Globus pallidus (tissue), 1 donor: ENCODE results near the gene KANK3.
"Not testable (repeated sequence)": the region's sequence is repeated elsewhere in the genome, so short reads cannot be mapped to it uniquely, and the experiment has no call there.

Experiments used
- DNase-seq: peaks from one replicate; pipeline ENCODE4 v3.0.0-alpha.2; 2015; ENCODE audit warnings: low spot score

KANK3 gene

DNA sequence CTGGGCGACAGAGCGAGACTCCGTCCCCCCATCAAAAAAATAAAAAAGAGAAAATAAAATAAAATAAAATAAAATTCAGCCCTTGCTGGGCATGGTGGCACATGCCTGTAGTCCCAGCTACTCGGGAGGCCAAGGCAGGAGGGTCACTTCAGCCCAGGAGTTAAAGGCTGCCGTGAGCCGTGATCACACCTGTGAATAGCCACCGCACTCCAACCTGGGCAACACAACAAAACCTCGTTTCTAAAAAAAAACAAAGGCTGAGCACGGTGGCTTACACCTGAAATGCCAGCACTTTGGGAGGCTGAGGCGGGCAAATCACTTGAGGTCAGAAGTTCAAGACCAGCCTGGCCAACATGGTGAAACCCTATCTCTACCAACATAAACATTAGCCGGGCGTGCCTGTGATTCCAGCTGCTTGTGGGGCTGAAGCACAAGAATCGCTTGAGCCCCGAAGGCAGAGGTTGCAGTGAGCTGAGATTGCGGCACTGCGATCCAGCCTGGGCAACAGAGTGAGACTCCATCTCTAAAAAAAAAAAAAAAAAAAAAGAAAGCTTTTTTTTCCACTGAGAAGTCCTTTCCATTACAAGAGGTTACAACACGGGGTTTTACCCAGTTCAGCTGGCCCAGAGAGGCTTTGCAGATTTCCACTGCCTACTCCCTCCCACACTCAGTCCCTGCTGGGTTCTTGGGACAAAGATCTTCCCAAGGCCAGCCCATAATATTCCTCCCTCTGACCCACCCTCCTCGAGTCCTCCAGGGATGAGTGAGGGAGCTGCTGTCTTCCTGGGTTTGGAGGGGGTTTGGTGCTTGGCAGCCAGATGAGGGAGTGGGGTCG is 27.3 kb upstream of the KANK3 start:
- peak; percentile 35 for DNase-seq

DNA sequence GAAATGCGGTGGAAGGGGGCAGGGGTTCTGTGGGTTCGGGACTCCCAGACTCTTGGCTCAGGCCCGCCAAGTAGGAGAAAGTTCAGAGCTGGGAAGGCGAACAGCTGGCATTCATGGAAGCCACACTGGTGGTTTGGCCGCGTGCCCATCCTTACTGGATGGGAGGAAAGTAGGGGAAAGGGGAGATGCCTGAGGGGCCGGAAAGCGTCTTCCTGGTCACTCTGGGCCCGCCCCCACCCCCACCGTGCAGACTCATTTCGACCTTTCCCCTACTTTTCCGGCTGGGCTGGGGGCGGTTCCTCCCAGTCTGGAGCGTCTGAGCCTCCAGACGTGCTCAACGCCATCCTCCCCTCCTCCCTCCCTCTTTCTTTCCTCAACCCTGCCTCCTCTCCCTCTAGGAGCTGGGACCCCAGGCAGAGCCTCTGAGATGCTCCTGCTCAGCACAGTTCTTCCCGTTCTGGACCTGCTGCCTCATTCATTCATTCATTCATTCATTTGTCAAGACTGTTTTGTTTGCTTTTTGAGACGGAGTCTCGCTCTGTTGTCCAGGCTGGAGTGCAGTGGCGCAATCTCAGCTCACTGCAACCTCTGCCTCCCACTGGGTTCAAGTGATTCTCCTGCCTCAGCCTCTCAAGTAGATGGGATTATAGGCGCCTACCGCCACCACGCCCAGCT is 24.4 kb upstream of the KANK3 start:
- DNase-seq, result peak; percentile 80

DNA sequence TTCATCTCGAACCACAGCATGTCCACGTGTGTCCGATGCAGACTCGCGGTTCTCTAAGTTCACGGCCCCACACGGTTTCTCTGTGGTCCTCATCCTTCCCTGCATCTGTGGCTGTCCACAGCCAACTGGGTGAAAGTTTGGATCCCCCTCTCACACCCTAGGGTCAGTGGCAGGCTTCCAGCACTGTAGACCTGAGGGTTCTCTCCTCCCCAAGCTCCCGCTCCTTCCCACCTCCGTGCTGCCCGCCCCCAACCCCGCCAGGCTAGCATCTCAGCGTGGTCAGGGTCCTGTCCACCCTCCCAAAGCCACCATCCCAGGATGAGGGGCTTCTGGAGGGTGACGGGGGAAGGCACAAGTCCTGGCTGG is 23.9 kb upstream of the KANK3 start:
- DNase-seq, result no peak

DNA sequence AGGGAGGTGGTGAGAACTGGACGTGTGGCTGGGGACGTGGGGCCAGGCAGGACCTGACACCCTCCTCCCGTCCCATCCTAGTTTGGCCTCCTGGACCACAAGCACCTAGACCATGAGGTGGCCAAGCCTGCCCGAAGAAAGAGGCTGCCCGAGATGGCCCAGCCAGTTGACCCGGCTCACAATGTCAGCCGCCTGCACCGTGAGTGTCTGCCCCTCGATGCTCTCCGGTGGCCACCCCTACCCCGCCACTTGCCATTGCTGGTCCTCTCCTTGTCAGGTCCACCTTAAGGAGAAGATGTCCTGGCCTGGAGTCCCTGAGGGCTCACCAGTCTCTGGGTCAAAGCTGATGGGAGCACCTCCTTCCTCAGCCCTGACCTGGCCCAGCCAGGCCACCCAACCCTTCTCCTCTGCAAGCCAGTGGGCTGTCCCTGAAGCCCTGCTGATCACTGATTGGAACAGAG is 23.1 kb upstream of the KANK3 start:
- DNase-seq, result peak; percentile 10

DNA sequence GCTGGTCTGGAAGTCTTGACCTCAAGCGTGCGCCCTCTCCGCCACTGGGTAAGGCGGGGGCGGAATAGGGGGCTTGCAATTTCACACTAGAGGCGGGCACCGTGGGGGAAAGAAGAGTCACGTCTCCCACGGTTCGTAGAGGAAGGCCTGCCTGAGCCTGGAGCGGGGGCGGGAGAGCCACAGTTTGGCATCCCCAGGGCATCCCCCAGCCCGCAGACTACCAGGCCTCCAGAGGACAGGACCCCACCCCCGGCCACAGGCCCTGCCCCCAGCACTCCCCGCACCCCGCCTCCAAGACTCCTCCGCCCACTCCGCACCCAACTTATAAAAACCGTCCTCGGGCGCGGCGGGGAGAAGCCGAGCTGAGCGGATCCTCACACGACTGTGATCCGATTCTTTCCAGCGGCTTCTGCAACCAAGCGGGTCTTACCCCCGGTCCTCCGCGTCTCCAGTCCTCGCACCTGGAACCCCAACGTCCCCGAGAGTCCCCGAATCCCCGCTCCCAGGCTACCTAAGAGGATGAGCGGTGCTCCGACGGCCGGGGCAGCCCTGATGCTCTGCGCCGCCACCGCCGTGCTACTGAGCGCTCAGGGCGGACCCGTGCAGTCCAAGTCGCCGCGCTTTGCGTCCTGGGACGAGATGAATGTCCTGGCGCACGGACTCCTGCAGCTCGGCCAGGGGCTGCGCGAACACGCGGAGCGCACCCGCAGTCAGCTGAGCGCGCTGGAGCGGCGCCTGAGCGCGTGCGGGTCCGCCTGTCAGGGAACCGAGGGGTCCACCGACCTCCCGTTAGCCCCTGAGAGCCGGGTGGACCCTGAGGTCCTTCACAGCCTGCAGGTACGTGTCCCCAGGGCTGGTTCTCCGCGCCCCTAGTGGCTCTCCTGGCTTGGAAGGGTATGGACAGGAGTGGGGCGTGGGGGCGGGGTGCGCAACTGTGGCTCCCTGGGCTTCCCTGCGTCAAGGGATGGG is 21.0 kb upstream of the KANK3 start, which contains the start of gene ANGPTL4:
ANGPTL4 (plus strand) TSS at position 353 of the 969 bp plus-strand sequence; CDS start at position 520, 167 bp downstream.
- DNase-seq, result peak; percentile 61

DNA sequence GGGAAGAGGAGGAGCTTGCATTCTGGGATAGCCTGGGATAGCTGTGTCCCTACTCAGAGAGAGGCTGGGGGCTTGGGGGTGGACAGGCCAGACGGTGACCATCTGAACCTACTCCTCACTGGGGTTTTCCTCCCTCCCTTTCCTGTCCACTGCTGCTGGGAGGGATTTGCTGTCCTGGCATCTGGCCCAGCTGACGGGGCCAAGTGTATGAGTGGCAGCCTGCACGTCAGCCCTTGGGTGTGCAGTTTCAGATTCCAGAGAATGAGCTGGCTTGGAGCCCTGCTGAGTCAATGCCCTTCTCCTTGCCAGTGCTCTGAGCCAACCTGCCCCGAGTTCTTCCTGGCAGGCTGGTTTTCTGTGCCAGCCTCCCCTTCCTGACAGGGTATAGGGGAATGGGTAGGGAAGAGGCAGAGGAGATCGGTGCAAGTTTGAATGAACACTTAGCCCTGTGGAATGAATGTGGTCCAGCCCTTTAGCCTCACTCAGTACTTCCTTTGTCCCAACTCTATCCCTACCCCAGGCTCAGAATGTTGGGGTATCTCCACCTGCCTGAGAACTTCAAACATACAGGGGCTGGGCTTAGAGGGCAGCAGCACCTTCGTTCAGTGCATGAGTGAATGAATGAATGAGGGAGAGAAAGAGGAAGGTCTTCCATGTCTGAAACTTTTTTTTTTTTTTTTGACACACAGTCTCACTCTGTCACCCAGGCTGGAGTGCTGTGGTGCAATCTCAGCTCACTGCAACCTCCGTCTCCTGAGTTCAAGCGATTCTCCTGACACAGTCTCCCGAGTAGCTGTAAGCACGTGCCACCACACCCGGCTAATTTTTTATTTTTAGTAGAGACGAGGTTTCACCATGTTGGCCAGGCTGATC is 19.1 kb upstream of the KANK3 start:
- peak; percentile 83 for DNase-seq

DNA sequence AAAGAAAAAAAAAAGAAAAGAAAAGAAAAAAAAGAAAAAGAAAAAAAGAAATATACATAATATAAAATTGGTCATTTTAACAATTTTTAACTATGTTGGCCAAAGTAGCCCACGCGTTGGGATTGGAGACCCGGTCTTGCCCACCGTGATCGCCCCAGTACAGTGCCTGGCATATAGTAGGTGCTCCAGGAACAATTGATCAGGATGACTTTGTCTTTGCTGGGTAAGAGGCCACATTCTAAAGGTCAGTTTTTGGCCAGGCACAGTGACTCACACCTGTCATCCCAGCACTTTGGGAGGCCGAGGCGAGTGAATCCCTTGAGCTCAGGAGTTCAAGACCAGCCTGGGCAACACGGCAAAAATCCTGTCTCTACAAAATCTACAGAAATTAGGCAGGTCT is 17.1 kb upstream of the KANK3 start:
- DNase-seq, result no peak

DNA sequence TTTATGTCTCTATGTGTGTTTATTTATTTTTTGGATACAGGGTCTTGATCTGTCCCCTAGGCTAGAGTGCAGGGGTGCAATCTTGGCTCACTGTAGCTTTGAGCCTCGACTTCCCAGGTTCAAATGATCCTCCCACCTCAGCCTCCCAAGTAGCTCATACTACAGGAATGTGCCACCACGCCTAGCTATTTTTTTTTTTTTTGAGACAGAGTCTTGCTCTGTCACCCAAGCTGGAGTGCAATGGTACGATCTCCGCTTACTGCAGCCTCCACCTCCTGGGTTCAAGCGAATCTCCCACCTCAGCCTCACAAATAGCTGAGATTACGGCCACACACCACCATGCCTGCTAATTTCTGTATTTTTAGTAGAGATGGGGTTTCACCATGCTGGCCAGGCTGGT is 15.9 kb upstream of the KANK3 start:
- no peak for DNase-seq

DNA sequence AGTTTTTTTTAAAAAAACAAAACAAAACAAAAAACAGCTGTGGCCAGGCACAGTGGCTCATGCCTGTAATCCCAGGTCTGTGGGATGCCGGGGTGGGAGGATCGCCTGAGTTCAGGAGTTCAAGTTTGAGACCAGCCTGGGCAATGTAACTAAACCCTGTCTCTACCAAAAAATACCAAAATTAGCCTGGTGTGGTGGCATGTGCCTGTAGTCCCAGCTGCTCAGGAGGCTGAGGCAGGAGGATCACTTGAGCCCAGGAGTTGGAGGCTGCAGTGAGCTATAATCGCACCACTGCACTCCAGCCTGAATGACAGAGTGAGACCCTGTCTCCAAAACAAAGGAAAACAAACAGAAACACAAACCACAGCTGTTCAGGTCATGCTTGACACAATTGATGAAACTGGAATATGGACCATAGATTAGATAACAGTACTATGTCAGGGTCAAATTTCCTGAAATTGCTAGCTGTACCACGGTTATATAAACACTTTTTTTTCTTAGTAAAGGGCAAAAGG is 14.0 kb upstream of the KANK3 start:
- DNase-seq, result no peak

DNA sequence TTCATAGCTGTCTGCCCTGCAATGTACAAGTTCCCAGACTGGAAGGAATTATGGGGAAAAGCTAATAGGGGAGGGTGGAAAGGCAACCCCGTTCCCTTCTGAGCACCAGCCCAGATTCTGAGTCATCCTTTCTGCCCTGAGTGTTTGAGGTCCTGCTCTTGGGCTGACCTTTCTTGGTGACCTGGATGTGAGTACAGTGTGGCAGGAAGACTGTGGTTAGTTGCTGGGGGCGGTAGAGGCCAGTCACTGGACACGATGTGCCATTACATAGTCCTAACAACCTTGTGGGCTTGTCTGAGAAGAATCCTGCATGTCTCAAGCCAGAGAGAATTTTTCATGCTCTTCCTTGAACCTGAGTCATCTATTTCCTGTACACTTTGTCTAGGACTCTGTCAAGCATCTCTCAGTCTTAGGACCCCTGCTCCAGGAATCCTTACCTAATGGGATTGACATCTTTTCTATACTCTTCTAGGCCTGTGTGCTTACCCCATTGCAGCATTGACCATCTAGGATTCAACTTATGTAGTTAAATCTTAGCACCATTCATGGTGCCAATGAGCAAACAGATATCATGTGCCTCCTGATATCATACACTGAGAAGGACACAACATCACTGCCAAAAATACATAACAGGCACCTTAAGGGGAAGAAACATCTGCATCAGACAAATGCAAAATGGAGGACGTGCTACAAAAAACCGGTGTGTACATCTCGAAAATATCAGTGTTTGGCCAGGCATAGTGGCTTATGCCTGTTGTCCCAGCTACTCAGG is 12.8 kb upstream of the KANK3 start:
- no peak for DNase-seq

DNA sequence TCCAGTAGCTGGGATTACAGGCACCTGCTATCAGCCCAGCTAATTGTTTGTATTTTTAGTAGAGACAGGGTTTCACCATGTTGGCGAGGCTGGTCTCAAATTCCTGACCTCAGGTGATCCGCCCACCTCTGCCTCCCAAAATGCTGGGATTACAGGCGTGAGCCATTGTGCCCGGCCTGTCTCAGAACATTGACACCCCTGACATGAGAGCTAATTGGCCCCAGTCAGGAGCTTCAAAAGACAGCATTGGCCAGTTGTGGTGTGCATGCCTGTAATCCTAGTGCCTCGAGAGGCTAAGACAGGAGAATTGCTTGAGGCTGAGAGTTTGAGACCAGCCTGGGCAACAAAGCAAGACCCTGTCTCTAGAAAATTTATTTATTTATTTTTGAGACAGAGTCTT is 9.8 kb upstream of the KANK3 start:
- not testable (repeated sequence) for DNase-seq

DNA sequence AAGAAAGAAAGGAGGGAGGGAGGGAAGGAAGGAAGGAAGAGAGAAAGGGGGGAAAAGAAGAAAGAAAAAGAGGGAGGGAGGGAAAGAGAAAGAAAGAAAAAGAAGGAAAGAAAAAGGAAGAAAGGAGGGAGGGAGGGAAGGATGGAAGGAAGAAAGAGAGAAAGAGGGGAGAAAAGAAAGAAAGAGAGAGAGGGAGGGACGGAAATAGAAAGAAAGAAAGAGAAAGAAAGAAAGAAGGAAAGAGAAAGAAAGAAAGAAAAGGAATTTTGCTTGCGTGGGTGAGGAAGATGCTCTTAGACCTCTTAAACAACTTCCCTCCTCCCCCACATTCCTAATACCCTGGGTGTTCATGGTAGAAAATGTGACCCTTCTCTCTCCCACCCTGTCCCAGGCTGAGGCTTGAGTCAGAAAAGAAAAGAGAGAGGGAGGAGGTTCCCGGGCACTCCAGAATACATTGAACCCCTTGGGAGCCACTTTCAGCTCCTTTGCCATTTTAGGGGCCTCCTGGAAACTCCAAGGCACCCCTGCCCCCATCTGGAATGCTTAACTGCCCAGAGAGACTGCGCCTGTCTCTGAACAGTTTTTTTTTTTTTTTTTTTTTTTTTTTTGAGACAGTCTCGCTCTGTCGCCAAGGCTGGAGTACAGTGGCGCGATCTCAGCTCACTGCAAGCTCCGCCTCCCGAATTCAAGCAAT is 9.2 kb upstream of the KANK3 start:
- no peak for DNase-seq

DNA sequence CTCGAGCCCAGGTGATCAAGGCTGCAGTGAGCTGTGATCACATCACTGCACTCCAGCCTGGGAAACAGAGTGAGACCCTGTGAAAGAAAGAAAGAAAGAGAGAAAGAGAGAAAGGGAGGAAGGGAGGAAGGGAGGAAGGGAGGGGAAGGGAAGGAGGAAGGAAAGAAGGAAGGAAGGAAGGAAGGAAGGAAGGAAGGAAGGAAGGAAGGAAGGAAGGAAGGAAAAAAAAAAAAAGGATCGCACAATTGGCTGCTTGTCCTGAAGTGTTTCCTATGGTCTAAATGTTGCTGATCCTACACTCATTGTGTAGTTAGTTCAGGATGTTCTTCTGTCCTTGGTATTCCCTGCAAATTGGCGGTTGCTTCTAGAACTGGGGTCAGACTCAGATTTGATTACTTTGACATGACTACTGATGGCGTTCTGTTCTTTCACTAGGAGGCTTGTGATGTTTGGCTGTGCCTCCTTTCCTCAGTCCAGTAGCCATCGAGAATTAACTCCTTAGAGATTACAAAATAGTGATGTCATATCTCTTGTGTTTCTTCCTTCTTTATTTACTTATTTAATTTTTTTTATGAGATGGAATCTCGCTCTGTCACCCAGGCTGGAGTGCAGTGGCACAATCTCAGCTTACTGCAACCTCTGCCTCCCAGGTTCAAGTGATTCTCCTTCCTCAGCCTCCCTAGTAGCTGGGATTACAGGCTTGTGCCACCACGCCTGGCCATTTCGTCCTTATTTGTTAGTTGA is 6.7 kb upstream of the KANK3 start:
- not testable (repeated sequence) for DNase-seq

DNA sequence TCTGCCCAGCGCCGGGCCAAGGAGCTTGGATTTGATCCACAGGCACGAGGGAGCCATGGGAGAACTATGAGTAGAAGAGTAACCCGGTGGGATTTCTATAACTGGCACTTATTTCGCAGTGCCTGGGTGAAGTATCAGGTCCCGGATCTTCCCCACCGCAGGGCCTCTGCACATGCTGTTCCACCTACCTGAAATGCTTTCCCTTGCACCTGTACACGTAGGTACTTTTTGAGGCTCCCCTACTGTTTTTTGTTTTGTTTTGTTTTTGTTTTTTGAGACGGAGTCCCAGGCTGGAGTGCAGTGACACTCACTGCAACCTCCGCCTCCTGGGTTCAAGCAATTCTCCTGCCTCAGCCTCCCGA is 402 bp upstream of the KANK3 start:
- no peak for DNase-seq

DNA sequence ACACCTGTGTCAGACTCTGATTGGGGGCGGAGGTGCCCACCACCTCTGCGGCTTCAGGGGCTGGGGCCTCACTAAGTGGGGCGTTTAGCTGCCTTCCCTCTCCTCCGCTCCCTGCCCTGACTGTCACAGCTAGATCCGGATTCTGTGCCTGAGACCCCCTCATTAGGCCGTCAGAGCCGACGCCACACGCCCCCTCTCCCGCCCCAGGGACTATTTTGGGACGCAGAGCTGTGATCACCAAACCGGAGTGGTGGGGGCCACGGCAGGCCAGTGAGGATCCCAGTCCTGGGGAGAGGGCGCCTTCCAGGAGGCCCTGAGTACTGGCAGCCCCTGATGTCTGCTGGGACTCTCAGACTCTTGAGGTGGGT is 762 bp downstream of the KANK3 start:
- no peak for DNase-seq

DNA sequence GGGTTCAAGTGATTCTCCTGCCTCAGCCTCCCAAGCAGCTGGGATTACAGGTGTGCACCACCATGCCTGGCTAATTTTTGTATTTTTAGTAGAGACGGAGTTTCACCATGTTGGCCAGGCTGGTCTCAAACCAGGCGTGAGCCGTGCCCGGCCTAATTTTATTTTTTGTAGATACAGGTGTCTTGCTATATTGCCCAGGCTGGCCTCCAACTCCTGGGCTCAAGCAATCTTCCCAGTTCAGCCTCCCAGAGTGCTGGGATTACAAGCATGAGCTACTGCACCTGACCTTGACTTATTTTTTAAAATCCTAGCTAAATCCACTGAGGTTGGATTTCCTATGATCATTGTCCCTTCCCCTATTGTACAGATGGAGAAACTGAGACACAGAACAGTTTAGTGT is 1.6 kb downstream of the KANK3 start:
- not testable (repeated sequence) for DNase-seq

DNA sequence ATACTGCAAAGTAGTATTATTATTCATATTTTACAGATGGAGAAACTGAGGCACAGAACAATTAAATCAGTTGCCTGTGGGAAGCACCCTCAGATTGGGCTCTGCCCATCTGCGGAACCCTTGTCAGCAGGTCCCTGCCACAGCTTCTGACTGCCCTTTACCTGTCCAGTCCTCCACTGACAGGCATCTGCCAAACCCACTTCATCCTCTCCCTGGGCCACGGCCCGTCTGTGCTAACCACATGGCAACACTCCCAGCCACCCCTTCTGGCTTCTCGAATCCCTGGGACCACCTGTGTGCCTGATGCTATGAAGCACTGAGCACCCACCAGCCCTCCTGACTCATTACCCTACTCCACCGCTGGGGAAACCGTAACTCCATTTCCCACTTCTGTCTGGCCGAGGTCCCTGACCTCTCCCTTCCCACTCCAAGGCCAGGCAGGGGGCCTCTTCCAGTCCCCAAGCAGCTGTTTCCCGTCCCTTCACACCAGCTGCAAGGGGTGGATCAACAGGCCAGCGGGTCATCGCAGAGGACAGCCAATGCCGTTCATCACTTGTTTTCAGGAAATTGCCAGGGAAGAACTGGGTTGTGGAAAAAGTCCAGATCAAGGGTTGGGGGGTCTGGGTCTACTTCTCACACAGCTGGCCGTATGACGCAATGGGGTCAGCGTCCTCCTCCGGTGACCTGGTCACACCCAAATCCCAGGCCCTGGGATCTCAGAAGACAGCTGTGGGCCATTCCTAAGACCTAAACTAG is 2.5 kb downstream of the KANK3 start:
- DNase-seq, result no peak

DNA sequence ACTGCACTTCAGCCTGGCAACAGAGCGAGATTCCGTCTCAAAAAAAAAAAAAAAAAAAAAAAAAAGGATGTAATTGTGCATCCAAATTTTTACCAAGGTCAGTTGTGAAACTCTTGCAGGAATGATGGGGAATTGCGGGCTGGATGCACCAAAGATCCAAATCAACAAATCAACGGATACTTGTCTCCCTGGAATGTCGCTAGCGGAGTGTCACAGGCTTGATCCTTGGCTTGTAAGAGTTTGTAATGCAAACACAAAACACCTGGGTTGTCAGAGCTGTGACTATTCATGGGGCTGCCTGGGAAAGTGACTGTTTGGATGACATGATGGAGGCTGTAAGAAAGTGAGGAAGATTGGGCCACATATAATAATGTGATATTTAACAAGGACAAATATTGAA is 4.2 kb downstream of the KANK3 start:
- no peak for DNase-seq
